WI38 (cell line): ENCODE results near the gene USP2.
A peak's percentile ranks its signal among the peaks of the same experiment; 100 is the strongest.

Experiments
- H3K4me3 ChIP-seq: 2 replicates; pipeline ENCODE4 v1.5.1; 2011; ENCODE audit warnings: low read depth, mild to moderate bottlenecking, control low read depth, low read length
- CTCF ChIP-seq: IDR thresholded peaks from 2 replicates; pipeline ENCODE4 v1.5.1; 2012; ENCODE audit warnings: low read depth, mild to moderate bottlenecking, control low read depth, low read length

Gene USP2

DNA sequence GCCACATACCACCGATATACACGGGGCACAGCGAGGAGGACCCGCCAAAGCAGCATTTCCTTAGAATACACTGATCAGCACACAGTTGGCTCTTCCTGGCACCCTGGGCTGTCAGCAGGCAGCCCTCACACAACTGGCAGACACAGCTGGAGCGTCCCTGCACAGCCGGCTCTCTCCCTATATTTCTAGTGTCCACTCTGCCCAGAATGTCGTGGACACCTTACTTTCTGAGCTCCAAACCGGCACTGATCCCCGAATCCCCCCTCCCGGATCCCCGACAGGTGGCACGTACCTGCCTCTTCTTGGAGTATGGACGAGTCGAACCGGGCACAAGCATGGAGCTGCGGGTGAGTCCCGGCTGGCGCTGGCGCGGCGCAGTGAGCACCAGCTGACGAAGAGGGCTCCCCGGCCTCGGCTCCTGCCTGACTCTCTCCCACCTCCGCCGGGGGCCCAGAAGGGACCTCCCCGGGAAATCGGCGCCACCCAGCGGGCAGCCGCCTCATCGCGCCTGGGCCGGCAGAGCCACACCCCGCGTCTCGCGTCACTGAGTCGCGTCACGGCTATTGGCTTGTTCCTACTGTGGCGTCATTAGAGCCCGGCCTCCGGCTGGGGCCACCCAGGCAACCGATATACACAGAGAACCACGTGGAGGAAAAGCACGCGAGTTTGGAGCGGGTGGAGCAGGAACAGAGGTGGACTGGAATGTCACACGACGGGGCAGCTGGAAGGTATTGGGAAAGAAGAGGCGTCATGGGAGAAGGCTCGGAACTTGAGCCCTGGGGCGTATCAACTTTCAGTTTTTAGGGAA is at the start of gene USP2:
Gene USP2 (minus strand): TSS at position 510 of the 808 bp plus-strand sequence. CDS start 8,210 bp downstream, outside the sequence.
- TF ChIP-seq CTCF: peak; percentile 73

GRCh38 chr11:119427279-119427678 is 45.8 kb upstream of the USP2 start:
- no peak for TF ChIP-seq CTCF
- no peak overlapping the region for H3K4me3 ChIP-seq

More for the DNA sequence above, at the start of gene USP2:
- peak within 1 kb of the TSS; percentile 61 for H3K4me3 ChIP-seq

DNA sequence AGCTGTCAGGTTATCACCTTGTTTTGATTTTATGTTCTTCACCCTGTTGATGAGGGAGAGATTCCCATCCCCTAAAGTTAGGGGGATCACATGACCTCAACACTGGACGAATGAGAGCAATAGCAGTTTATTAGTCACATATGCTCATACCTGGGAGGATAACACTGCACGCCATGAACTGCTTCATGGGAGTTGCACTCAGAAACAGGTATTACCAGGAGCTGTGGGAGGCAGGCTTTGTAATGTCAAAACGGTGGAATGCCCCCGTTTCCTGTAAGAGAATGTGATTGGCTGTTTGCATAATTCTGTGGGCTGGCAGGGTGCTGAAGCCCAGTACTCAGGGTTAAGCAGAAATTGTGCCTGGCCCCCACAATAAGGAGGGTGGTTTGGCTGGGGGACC is 44.7 kb upstream of the USP2 start:
- no peak for TF ChIP-seq CTCF
- H3K4me3 ChIP-seq: no peak overlapping the region

DNA sequence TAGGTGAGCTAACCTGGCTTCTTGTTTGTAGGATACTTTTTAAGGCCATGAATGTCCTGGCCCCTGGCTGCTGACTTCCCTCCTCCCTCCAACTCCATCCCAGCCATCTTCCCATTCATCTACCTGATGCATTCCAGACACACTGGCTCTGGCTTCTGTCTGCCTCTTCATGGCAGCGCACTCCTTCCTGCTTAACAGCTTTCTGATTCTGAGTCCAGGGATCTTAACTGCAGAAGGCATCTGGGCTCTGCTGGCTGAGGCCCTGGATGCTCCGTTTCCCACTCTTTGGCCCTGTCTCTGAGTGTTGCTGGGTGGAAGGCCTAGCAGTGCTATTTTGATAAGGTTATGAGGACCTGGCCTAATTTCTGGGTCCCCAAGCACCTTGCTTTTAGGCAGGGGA is 43.3 kb upstream of the USP2 start:
- TF ChIP-seq CTCF: no peak

DNA sequence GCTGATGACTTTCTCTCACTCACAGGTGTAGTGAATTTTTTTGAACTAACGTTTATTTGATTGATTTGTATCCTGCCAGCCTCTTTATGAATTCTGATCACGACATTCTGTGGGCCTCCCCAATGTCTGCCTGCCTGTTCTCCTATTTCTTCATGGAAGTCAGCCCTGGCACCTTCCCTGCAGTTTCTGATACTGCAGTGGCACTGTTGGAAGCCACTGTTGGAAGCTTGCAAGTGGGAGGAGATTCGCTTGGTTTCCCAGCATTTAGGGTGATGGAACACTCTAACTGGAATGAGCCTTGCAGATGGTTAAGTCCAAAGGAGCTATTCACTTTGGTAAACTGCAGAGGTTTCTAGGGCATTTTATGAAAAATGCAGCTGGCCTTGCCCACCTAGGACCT is 42.8 kb upstream of the USP2 start:
- TF ChIP-seq CTCF: no peak
- no peak overlapping the region for H3K4me3 ChIP-seq

More for the DNA sequence above, 43.3 kb upstream of the USP2 start:
- H3K4me3 ChIP-seq: no peak overlapping the region

- TF ChIP-seq CTCF: no peak
Observed at GRCh38 chr11:119423509-119424254, 42.2 kb upstream of the USP2 start.

More at GRCh38 chr11:119423509-119424254, 42.2 kb upstream of the USP2 start:
- H3K4me3 ChIP-seq: peak overlapping the region; percentile 76
